Astrocyte (in vitro differentiated cells and primary cell): Measurements from ENCODE around the gene CELA3B.
"Not testable (repeated sequence)": the region's sequence is repeated elsewhere in the genome, so short reads cannot be mapped to it uniquely, and the experiment has no call there.

ENCODE experiments used
- EZH2 ChIP-seq: IDR thresholded peaks from 2 replicates; pipeline ENCODE4 v1.6.1; 2012; ENCODE audit warnings: mild to moderate bottlenecking, low read length, inconsistent platforms; ENCODE audit not compliant: insufficient read depth
- TF ChIP-seq, protein P1 (sequence below): IDR thresholded peaks from 2 replicates; pipeline ENCODE4 v1.5.1; 2011; ENCODE audit warnings: low read depth, mild to moderate bottlenecking, inconsistent platforms, low read length, moderate library complexity; ENCODE audit not compliant: insufficient read depth

DNA sequence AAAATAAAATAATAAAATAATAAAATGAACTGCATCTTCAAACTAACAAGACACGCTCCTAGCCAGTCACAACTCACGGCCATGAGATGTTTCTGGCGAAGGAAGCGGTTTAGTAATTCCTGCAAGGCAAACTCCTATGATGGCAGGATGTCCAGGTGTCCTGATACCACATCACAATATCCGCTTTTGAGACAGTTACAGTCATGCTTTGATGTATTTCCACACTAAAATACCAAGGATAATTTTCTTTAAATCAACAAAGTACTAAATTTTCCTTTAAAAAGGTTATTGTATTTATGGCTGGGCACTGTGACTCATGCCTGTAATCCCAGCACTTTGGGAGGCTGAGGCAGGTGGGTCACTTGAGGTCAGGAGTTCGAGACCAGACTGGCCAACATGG lies 9.6 kb upstream of the CELA3B start:
- TF ChIP-seq, protein P1, sequence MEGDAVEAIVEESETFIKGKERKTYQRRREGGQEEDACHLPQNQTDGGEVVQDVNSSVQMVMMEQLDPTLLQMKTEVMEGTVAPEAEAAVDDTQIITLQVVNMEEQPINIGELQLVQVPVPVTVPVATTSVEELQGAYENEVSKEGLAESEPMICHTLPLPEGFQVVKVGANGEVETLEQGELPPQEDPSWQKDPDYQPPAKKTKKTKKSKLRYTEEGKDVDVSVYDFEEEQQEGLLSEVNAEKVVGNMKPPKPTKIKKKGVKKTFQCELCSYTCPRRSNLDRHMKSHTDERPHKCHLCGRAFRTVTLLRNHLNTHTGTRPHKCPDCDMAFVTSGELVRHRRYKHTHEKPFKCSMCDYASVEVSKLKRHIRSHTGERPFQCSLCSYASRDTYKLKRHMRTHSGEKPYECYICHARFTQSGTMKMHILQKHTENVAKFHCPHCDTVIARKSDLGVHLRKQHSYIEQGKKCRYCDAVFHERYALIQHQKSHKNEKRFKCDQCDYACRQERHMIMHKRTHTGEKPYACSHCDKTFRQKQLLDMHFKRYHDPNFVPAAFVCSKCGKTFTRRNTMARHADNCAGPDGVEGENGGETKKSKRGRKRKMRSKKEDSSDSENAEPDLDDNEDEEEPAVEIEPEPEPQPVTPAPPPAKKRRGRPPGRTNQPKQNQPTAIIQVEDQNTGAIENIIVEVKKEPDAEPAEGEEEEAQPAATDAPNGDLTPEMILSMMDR, result not testable (repeated sequence)
- not testable (repeated sequence) for TF ChIP-seq EZH2
